K562 (cell line): ENCODE measurements around the gene CRYBB2. TPM values are rescaled to one million over a fixed set of nuclear protein-coding genes. Genes with fewer than 3 reads are reported as not detected.

Source experiments
- ATAC-seq: fragments of 200-7000 bp; cut with Tn5 transposase; 3 replicates; pipeline ENCODE4 v1.9.1; 2020; ENCODE audit warnings: moderate library complexity
- BruUV-seq: library from RNA; stranded (reverse); fragments of 400-500 nt; replicated peaks from 2 replicates; lab custom pipeline; 2021; lab: Mats Ljungman, UMichigan
- CTCF ChIA-PET: fragments of 300-600 bp; formaldehyde crosslinking; extraction: SDS; loops from one replicate; lab custom pipeline; 2021; ENCODE audit warnings: low intra/inter-chr PET ratio; lab: Yijun Ruan, JAX
- POLR2A ChIA-PET: fragments of 300-600, 350-650 bp; sonication (Branson Sonifier 250); formaldehyde crosslinking; extraction: SDS; loops from one replicate; lab custom pipeline; 2021; ENCODE audit warnings: antibody characterized with exemption, inconsistent platforms; lab: Yijun Ruan, JAX
- DNase-seq, 4 experiments: peaks; one replicate each; pipeline versions ENCODE4 v3.0.0 to v3.0.0-alpha.2; 2011 to 2018; ENCODE audit warnings: low spot score in 3 of 4, mixed read lengths in 3 of 4; ENCODE audit errors: extremely low read depth in 1 of 4
- FAIRE-seq: peaks from 2 replicates; lab custom pipeline; 2011; peaks lifted over from hg19 to GRCh38; lab: Jason Lieb, UNC
- H2AFZ ChIP-seq: 2 replicates; pipeline ENCODE4 v1.6.0; 2011; ENCODE audit warnings: low read depth, low read length, control low read depth, inconsistent platforms
- H3K27ac ChIP-seq: fragments of 200-600 bp; 3 replicates; pipeline ENCODE4 v1.8.0; 2011; ENCODE audit warnings: low read depth, mild to moderate bottlenecking, control low read depth, inconsistent platforms, low read length, moderate library complexity, mixed read lengths; ENCODE audit errors: extremely low read depth
- H3K27me3 ChIP-seq, 2 experiments: fragments of 300-600 bp in 1 of 2; 2 replicates in 1 of 2; 3 replicates in 1 of 2; pipeline versions ENCODE4 v1.6.0 to v1.8.0; 2011; ENCODE audit warnings: inconsistent platforms in 2 of 2, low read length in 2 of 2, mild to moderate bottlenecking in 1 of 2, mixed read lengths in 1 of 2, moderate library complexity in 1 of 2; ENCODE audit not compliant: control insufficient read depth in 2 of 2, insufficient read depth in 2 of 2
- H3K36me3 ChIP-seq: fragments of 300-600 bp; 3 replicates; pipeline ENCODE4 v1.8.0; 2011; ENCODE audit warnings: mild to moderate bottlenecking, low read length, inconsistent platforms; ENCODE audit not compliant: control insufficient read depth, insufficient read depth
- H3K4me1 ChIP-seq, 2 experiments: fragments of 200-600 bp in 1 of 2; replicated peaks in 1 of 2; 2 replicates in 1 of 2; 3 replicates in 1 of 2; pipeline versions ENCODE4 v1.5.1 to v1.8.0; 2011; ENCODE audit warnings: inconsistent platforms in 2 of 2, low read length in 2 of 2, mild to moderate bottlenecking in 1 of 2, mixed read lengths in 1 of 2, moderate library complexity in 1 of 2; ENCODE audit not compliant: control insufficient read depth in 2 of 2, insufficient read depth in 2 of 2
- H3K4me2 ChIP-seq: 2 replicates; pipeline ENCODE4 v1.6.1; 2011; ENCODE audit warnings: low read length, control low read depth, inconsistent platforms, mixed read lengths; ENCODE audit not compliant: insufficient read depth
- H3K4me3 ChIP-seq: fragments of 200-600 bp; sonication (generic), shearing (Covaris generic); 2 replicates; pipeline ENCODE4 v1.5.1; 2016; ENCODE audit warnings: control low read depth, inconsistent platforms
- H3K79me2 ChIP-seq: fragments of 200-600 bp; 3 replicates; pipeline ENCODE4 v1.8.0; 2011; ENCODE audit warnings: low read length, inconsistent platforms; ENCODE audit not compliant: control insufficient read depth, insufficient read depth
- H3K9ac ChIP-seq, 2 experiments: 2 replicates each; pipeline versions ENCODE4 v1.6.0 to v1.6.1; 2011; ENCODE audit warnings: low read depth in 2 of 2, low read length in 2 of 2, control low read depth in 1 of 2, inconsistent platforms in 1 of 2, mild to moderate bottlenecking in 1 of 2, mixed read lengths in 1 of 2; ENCODE audit not compliant: insufficient read depth in 1 of 2
- H3K9me1 ChIP-seq: one replicate; pipeline ENCODE4 v1.6.0; 2011; ENCODE audit warnings: inconsistent platforms, mild to moderate bottlenecking, low read length, moderate library complexity; ENCODE audit not compliant: control insufficient read depth, insufficient read depth
- H3K9me3 ChIP-seq: replicated peaks from 2 replicates; pipeline ENCODE4 v1.5.1; 2011; ENCODE audit warnings: low read depth, low read length, inconsistent platforms; ENCODE audit not compliant: control insufficient read depth, insufficient read depth
- H4K20me1 ChIP-seq: replicated peaks from 2 replicates; pipeline ENCODE4 v1.6.1; 2011; ENCODE audit warnings: low read length, inconsistent platforms, mixed read lengths; ENCODE audit not compliant: control insufficient read depth, insufficient read depth
- RBM25 ChIP-seq: fragments of 200-400 bp; formaldehyde crosslinking; IDR thresholded peaks from 2 replicates; pipeline ENCODE4 v1.6.1; 2018; ENCODE audit warnings: low read length, low read depth, moderate library complexity; ENCODE audit not compliant: severe bottlenecking
- TFAP4 ChIP-seq: sonication (generic); formaldehyde crosslinking; IDR thresholded peaks from 2 replicates; pipeline ENCODE4 v1.8.0; 2022; ENCODE audit warnings: missing genetic modification reagents, mild to moderate bottlenecking, moderate library complexity, borderline replicate concordance
- ZFP36 ChIP-seq: fragments of 150-350 bp; IDR thresholded peaks from 2 replicates; pipeline ENCODE4 v1.6.1; 2018; ENCODE audit warnings: low read length, low read depth; ENCODE audit not compliant: partially characterized antibody
- WGBS: fragments of 100-300 bp; shearing (Covaris generic); methylation state at CpG from one replicate; pipeline ENCODE4 v1.1.6; 2016; ENCODE audit warnings: low coverage, mixed read lengths; ENCODE audit not compliant: insufficient coverage; ENCODE audit errors: missing lambda C conversion rate; 5-methylcytosine and 5-hydroxymethylcytosine counted together
- in situ Hi-C: fragments of 300-500 bp; cut with MboI; formaldehyde crosslinking; loops from 4 replicates; pipeline ENCODE4 v1.15.0; 2018; ENCODE audit warnings: inconsistent platforms, mixed read lengths
- intact Hi-C: fragments of 100-400 bp; cut with micrococcal nuclease; formaldehyde crosslinking; loops from 2 replicates; pipeline ENCODE4 v1.14.2; 2022
- polyA plus RNA-seq, 8 experiments: library from polyadenylated mRNA; depleted of rRNA in 4 of 8; stranded (reverse) in 5 of 8; unstranded in 3 of 8; fragments of >200 nt; fragmentation: Nextera tagmentation in 2 of 8; fragmentation: Illumina TruSeq in 1 of 8; extraction: Ambion mirVana in 2 of 8; extraction: Trizol in 1 of 8; gene quantifications; 2 replicates each; pipeline versions ENCODE4 v1.2.1 to v1.2.3, GENCODE V29; 2011 to 2014; ENCODE audit warnings: inconsistent platforms in 1 of 8, missing spikeins in 1 of 8
- total RNA-seq, 7 experiments: library from RNA; depleted of rRNA in 6 of 7; stranded (reverse); fragments of >200 nt in 6 of 7; fragmentation: Illumina TruSeq in 2 of 7; extraction: Trizol in 2 of 7; gene quantifications; 2 replicates each; pipeline versions ENCODE4 v1.2.1 to v1.2.3, GENCODE V29; 2011 to 2021; ENCODE audit warnings: low replicate concordance in 1 of 7

The CRYBB2 gene
- total and polyA plus RNA-seq, 9 of the 15 experiments (the other 6 are each of a cell fraction or from before 2014, with no cell fraction given) = not detected

GRCh38 chr22:25174156-25174887 lies 45.1 kb upstream of the CRYBB2 start:
- in situ Hi-C loops (no loop called here), intact Hi-C loops (no loop called here)
- Histone ChIP-seq H3K4me3 (no peak overlapping the region), H3K9ac (no peak overlapping the region), H3K79me2 (no peaks in the 10 kb centered on the region), H3K27me3 (peaks cover 0 to 12% of the 10 kb centered on the region in 2 experiments; a peak in 3 of 5 replicates), H2AFZ (no peak overlapping the region), H3K4me2 (no peak overlapping the region), H3K4me1 (no peaks in the 10 kb centered on the region), H4K20me1 (no peaks in the 10 kb centered on the region), H3K9me1 (no peaks in the 10 kb centered on the region), H3K27ac (no peak overlapping the region), H3K9me3 (no peaks in the 10 kb centered on the region), H3K36me3 (no peaks in the 10 kb centered on the region)
- POLR2A ChIA-PET = interaction anchor here (0.8 kb wide), 1 partner anchor 113 kb away, joined by 4 read pairs; no protein-coding TSS in a partner anchor
- ATAC-seq (no peak), DNase-seq (no peak), FAIRE-seq (no peak)
- 0% methylated on average over 10 of the region's 13 CpGs for whole genome bisulfite sequencing
- CTCF ChIA-PET = no interaction called here
- BruUV-seq = no TSS peak
- TF ChIP-seq ZFP36 (peak; percentile 55), TFAP4 (CRISPR knock-in tag) (no peak), RBM25 (peak; percentile 80)
